Endothelial cell of umbilical vein (primary cell): ENCODE measurements around the gene FBXL4.

Experiments used
- CTCF ChIP-seq, 2 donors: IDR thresholded peaks; 1 replicate in 1 of 2; 2 replicates in 1 of 2; pipeline ENCODE4 v1.5.1; 2011; ENCODE audit warnings: low read length in 2 of 2, mild to moderate bottlenecking in 2 of 2, moderate library complexity in 2 of 2, control low read depth in 1 of 2, inconsistent platforms in 1 of 2, low read depth in 1 of 2; ENCODE audit not compliant: insufficient read depth in 1 of 2; ENCODE audit errors: extremely low read depth in 1 of 2
- EZH2 ChIP-seq: IDR thresholded peaks from 2 replicates; pipeline ENCODE4 v1.6.1; 2012; ENCODE audit warnings: borderline replicate concordance, low read depth, mild to moderate bottlenecking, moderate library complexity, low read length, inconsistent platforms; ENCODE audit not compliant: severe bottlenecking
- FOS ChIP-seq: IDR thresholded peaks from 2 replicates; pipeline ENCODE4 v1.6.1; 2011; ENCODE audit warnings: mild to moderate bottlenecking, low read length, moderate library complexity, borderline replicate concordance; ENCODE audit not compliant: insufficient read depth
- GATA2 ChIP-seq: IDR thresholded peaks from 2 replicates; pipeline ENCODE4 v1.7.0; 2011; ENCODE audit warnings: low read depth, mild to moderate bottlenecking, moderate library complexity, mixed read lengths, low read length; ENCODE audit not compliant: insufficient read length, insufficient read depth
- MYC ChIP-seq: IDR thresholded peaks from one replicate; pipeline ENCODE4 v1.6.1; 2011; ENCODE audit warnings: mild to moderate bottlenecking, low read depth, low read length
- POLR2A ChIP-seq: IDR thresholded peaks from 2 replicates; pipeline ENCODE4 v1.6.1; 2012; ENCODE audit warnings: low read depth, mild to moderate bottlenecking, control low read depth, low read length
- POLR2AphosphoS5 ChIP-seq: IDR thresholded peaks from 2 replicates; pipeline ENCODE4 v1.6.1; 2012; ENCODE audit warnings: low read depth, mild to moderate bottlenecking, control low read depth, low read length, moderate library complexity; ENCODE audit not compliant: insufficient read depth
- TF ChIP-seq, protein P1 (sequence below): IDR thresholded peaks from 2 replicates; pipeline ENCODE4 v1.6.1; 2011; ENCODE audit not compliant: insufficient read depth, insufficient read length

- no peak for TF ChIP-seq CTCF (IDR thresholded peaks at IDR 0.05; ENCODE audit: extremely low read depth in 1 of 2, insufficient read depth in 1 of 2, low read depth in 1 of 2, low read length in 2 of 2)
- no peak for TF ChIP-seq MYC
- TF ChIP-seq POLR2A = no peak
- TF ChIP-seq POLR2AphosphoS5 = no peak
- no peak for TF ChIP-seq FOS
- TF ChIP-seq, protein P1, sequence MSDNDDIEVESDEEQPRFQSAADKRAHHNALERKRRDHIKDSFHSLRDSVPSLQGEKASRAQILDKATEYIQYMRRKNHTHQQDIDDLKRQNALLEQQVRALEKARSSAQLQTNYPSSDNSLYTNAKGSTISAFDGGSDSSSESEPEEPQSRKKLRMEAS = no peak
- TF ChIP-seq EZH2 = peak; percentile 19
- no peak for TF ChIP-seq GATA2
Observed at GRCh38 chr6:98834060-98835031, 113.4 kb downstream of the FBXL4 start, which contains the start of gene POU3F2.
